Activated naive CD8-positive, alpha-beta T cell treated with anti-CD3 and anti-CD28 coated beads, Interleukin-2, amount 50 U/mL, for 24 hours (primary cell): ENCODE data around the gene PCDHB11.
"Not testable (repeated sequence)": the region's sequence is repeated elsewhere in the genome, so short reads cannot be mapped to it uniquely, and the experiment has no call there.

Source experiments
- ATAC-seq: fragments of 150-1000 bp; cut with Tn5 transposase; one replicate; pipeline ENCODE4 v1.10.0; 2021
- DNase-seq: peaks from one replicate; pipeline ENCODE4 v3.0.0; 2021
- H3K27ac Mint-ChIP-seq: one replicate; pipeline ENCODE4 v1.8.0; 2021; ENCODE audit warnings: mild to moderate bottlenecking, mixed read lengths
- H3K27me3 Mint-ChIP-seq: one replicate; pipeline ENCODE4 v1.8.0; 2021; ENCODE audit warnings: mixed read lengths
- H3K36me3 Mint-ChIP-seq: one replicate; pipeline ENCODE4 v1.8.0; 2021; ENCODE audit warnings: low read depth, mixed read lengths
- H3K4me1 Mint-ChIP-seq: one replicate; pipeline ENCODE4 v1.8.0; 2021; ENCODE audit warnings: mixed read lengths
- H3K4me3 Mint-ChIP-seq: one replicate; pipeline ENCODE4 v1.8.0; 2021; ENCODE audit warnings: mild to moderate bottlenecking, moderate library complexity, mixed read lengths
- H3K9me3 Mint-ChIP-seq: one replicate; pipeline ENCODE4 v1.8.0; 2021; ENCODE audit warnings: mixed read lengths

Gene PCDHB11

GRCh38 chr5:141245250-141245717, 45.9 kb downstream of the PCDHB11 start, which contains the start of gene PCDHB15:
Gene PCDHB15, plus strand, starts transcription at chr5:141245395. Its CDS starts 184 bp downstream, at chr5:141245579.
- no peaks in the 10 kb centered on the region for H3K4me1 Mint-ChIP-seq
- peaks cover 46% of the 10 kb centered on the region for H3K27me3 Mint-ChIP-seq
- ATAC-seq, result no peak
- peaks cover 29% of the 10 kb centered on the region for H3K36me3 Mint-ChIP-seq
- no peak within 1 kb of the TSS for H3K4me3 Mint-ChIP-seq
- H3K9me3 Mint-ChIP-seq, result peaks cover 70% of the 10 kb centered on the region
- no peak for DNase-seq
- H3K27ac Mint-ChIP-seq, result no peak within 1 kb of the TSS

GRCh38 chr5:141246971-141247370, 47.5 kb downstream of the PCDHB11 start:
- not testable (repeated sequence) for ATAC-seq, DNase-seq, H3K27ac Mint-ChIP-seq, H3K4me1 Mint-ChIP-seq, H3K4me3 Mint-ChIP-seq
- Mint-ChIP-seq H3K27me3 (peaks cover 36% of the 10 kb centered on the region), H3K9me3 (peaks cover 72% of the 10 kb centered on the region), H3K36me3 (peaks cover 20% of the 10 kb centered on the region)

- Mint-ChIP-seq H3K27me3 (peaks cover 34% of the 10 kb centered on the region), H3K36me3 (peaks cover 20% of the 10 kb centered on the region), H3K9me3 (peaks cover 75% of the 10 kb centered on the region)
- not testable (repeated sequence) for ATAC-seq, DNase-seq, H3K4me3 Mint-ChIP-seq, H3K27ac Mint-ChIP-seq, H3K4me1 Mint-ChIP-seq
Measured at GRCh38 chr5:141247434-141247833, 48.0 kb downstream of the PCDHB11 start.

- Mint-ChIP-seq H3K36me3 (peaks cover 18% of the 10 kb centered on the region), H3K27me3 (peaks cover 10% of the 10 kb centered on the region), H3K4me1 (no peaks in the 10 kb centered on the region), H3K27ac (no peak overlapping the region), H3K4me3 (no peak overlapping the region), H3K9me3 (peaks cover 74% of the 10 kb centered on the region)
- no peak for ATAC-seq
- DNase-seq, result no peak
Measured at GRCh38 chr5:141250576-141250975, 51.1 kb downstream of the PCDHB11 start.
